KBM-7 (cell line): ENCODE data around the gene DOCK7.

Experiments used
- DNase-seq: peaks from one replicate; pipeline ENCODE4 v3.0.0-alpha.2; 2015
- in situ Hi-C: fragments of 300-500 bp; cut with MboI; formaldehyde crosslinking; loops from 2 replicates; pipeline ENCODE4 v1.14.3; 2020; ENCODE audit warnings: low sequenced_read_pairs, low pct_unique_long_range_greater_than_20kb, mixed read lengths

The DOCK7 gene

GRCh38 chr1:62435231-62436038, 252.8 kb downstream of the DOCK7 start:
- in situ Hi-C loops: no loop called here
- DNase-seq: no peak

GRCh38 chr1:62434618-62435001, 253.6 kb downstream of the DOCK7 start:
- no peak for DNase-seq
- in situ Hi-C loops: no loop called here

DNA sequence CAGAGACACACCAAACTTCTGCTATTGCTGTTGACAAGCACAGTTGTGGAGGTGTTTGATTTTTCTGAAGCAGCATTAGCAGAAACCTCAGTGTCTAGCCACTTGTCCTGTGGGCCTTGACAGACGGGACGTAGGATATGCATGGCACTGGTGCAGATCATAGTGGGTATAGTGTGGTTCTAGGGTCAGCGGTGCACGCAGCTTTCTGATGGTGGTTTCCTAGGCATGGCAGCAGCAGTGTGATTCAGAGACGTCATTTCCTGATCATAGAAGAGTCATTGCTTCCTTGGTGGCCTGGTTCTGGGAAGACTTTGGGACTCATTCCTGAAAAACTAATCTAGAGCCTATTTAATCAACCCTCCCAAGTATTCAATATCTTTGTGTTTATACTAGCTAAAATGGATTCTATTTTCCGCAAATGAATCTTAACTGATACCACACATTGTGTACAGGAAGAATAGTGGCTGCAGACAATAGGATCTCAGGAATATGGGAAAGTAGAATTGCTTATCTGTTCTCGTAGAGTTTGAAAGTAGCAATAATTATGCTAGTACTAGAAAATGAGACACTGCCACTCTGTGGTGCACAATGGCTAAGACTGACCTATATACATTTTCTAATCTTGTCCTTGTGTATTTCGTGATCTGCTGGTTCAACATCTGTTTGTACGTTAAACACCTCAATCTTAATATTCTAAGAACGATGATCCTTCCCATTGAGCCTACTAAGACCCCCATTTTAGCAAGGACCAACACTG, 254.1 kb downstream of the DOCK7 start:
- in situ Hi-C loops: no loop called here

GRCh38 chr1:62429581-62429980, 258.6 kb downstream of the DOCK7 start:
- DNase-seq: no peak
- in situ Hi-C loops: no loop called here

More for the DNA sequence above, 254.1 kb downstream of the DOCK7 start:
- peak; percentile 23 for DNase-seq

- in situ Hi-C loops: no loop called here
- DNase-seq: no peak
These were observed 259.8 kb downstream of the DOCK7 start for GRCh38 chr1:62428351-62428750.

- in situ Hi-C loops: no loop called here
- no peak for DNase-seq
These were observed 261.4 kb downstream of the DOCK7 start for GRCh38 chr1:62426794-62427193.

- in situ Hi-C loops: no loop called here
These were observed 261.9 kb downstream of the DOCK7 start for GRCh38 chr1:62426237-62426636.

GRCh38 chr1:62425041-62425440, 263.1 kb downstream of the DOCK7 start:
- in situ Hi-C loops: no loop called here
- DNase-seq: peak; percentile 14

More at GRCh38 chr1:62426237-62426636, 261.9 kb downstream of the DOCK7 start:
- DNase-seq: no peak

DNA sequence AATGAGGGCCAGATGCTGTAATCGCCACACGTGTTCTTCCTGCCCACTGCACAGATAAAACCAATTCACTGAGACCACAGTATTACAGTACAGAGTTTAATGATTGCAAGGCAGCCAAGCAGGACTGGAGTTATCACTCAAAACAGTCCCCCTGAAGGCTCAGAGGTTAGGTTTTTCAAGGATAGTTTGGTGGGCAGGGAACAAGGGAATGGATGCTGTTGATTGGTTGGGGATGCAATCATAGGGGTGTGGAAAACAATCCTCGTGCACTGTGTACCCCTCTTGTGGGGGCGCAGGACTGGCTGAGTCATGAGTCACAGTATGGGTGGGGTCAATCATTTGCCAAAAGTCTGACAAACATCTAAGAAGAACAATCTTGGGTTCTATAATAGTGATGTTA, 263.8 kb downstream of the DOCK7 start:
- in situ Hi-C loops: no loop called here
- DNase-seq: no peak

- in situ Hi-C loops: no loop called here
- no peak for DNase-seq
These were observed 264.5 kb downstream of the DOCK7 start for GRCh38 chr1:62423580-62424242.

DNA sequence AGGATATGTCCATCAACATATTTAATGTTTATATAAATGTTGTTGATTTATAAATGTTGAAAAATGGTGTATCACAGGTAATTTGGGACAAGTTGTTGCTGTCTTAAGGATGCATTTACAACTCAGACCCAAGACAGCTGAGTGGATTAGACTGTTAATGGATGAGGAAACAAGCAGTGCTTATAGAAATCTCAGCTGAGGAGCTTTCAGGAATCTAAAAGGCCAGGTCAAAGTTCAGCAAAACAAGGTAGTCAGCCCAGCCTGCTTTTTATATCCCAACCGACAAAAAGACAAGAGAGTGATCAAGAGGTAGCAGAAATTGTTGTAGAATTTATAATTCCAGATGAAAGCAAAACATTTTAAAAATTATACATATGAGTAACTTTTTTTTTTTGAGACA, 268.0 kb downstream of the DOCK7 start:
- in situ Hi-C loops: no loop called here
- no peak for DNase-seq

GRCh38 chr1:62417351-62417999, 270.7 kb downstream of the DOCK7 start:
- in situ Hi-C loops: no loop called here

GRCh38 chr1:62415687-62416086, 272.5 kb downstream of the DOCK7 start:
- in situ Hi-C loops: no loop called here
- DNase-seq: no peak

More at GRCh38 chr1:62417351-62417999, 270.7 kb downstream of the DOCK7 start:
- DNase-seq: no peak

DNA sequence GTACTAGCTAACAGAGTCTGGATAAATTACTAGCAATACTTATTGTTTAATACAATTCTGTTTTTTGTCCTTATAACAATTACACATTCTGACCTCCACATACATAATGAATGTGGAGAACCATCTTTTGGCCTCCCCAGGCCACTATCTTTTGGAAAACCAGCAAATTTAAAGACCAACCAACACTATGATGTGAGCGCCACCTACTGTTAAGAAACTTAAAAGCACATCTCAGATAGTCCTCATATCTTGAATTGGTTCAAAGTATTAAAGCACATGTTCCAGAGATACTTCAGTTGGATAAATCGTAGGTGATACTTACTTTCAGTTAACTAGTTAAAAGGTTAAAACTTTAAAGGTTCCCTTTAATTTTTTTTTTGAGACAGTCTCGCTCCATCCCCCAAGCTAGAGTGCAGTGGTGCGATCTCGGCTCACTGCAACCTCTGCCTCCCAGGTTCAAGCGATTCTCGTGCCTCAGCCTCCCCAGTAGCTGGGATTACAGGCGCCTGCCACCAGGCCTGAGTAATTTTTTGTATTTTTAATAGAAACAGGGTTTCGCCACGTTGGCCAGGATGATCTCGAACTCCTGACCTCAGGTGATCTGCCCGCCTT, 280.7 kb downstream of the DOCK7 start:
- in situ Hi-C loops: no loop called here

DNA sequence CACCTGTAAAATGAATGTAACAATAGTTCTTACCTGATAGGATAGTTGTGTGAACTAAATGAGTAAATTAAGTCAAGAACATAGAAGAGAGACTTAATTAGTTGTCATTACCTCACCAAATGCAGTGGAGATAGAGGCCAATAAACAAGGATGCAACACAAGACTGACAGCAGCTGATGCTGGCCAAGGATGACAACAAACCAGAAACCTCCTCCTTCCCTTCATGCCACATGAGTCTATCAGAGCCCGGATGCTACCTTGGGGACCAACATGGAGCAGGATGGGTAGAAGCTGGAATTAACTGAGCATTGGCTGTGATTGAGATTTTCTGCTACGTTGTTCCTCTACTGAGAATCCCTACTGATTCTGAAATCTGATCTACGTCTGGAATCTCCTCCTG, 281.6 kb downstream of the DOCK7 start:
- in situ Hi-C loops: no loop called here
- no peak for DNase-seq

More for the DNA sequence above, 280.7 kb downstream of the DOCK7 start:
- peak; percentile 73 for DNase-seq

GRCh38 chr1:62405247-62405646, 282.9 kb downstream of the DOCK7 start:
- in situ Hi-C loops: no loop called here

More at GRCh38 chr1:62405247-62405646, 282.9 kb downstream of the DOCK7 start:
- no peak for DNase-seq
